ENCODE results near the gene COL5A1.

Gene COL5A1

GRCh38 chr9:134777153-134777552 lies 135.6 kb downstream of the COL5A1 start:
- in situ Hi-C loops (cut with MboI; ENCODE audit: low sequenced_read_pairs, unreplicated experiment): no loop called here
- TF ChIP-seq CTCF (IDR thresholded peaks at IDR 0.05; ENCODE audit: borderline replicate concordance, control extremely low read depth, extremely low read depth, insufficient read depth, missing control alignments): no peak

GRCh38 chr9:134778156-134778555 lies 136.6 kb downstream of the COL5A1 start:
- no peak for DNase-seq (ENCODE audit: low spot score)
- TF ChIP-seq CTCF (IDR thresholded peaks at IDR 0.05; ENCODE audit: borderline replicate concordance, control extremely low read depth, extremely low read depth, insufficient read depth, missing control alignments): no peak
- in situ Hi-C loops (cut with MboI; ENCODE audit: low sequenced_read_pairs, unreplicated experiment): no loop called here

More at GRCh38 chr9:134777153-134777552, 135.6 kb downstream of the COL5A1 start:
- DNase-seq (ENCODE audit: low spot score): no peak

- in situ Hi-C loops (cut with MboI; ENCODE audit: low sequenced_read_pairs, unreplicated experiment): no loop called here
- TF ChIP-seq CTCF (IDR thresholded peaks at IDR 0.05; ENCODE audit: borderline replicate concordance, control extremely low read depth, extremely low read depth, insufficient read depth, missing control alignments): peak; percentile 9
- no peak for DNase-seq (ENCODE audit: low spot score)
Observed at GRCh38 chr9:134778841-134779411, 137.3 kb downstream of the COL5A1 start.

- no peak for DNase-seq (ENCODE audit: low spot score)
- no peak for TF ChIP-seq CTCF (IDR thresholded peaks at IDR 0.05; ENCODE audit: borderline replicate concordance, control extremely low read depth, extremely low read depth, insufficient read depth, missing control alignments)
- in situ Hi-C loops (cut with MboI; ENCODE audit: low sequenced_read_pairs, unreplicated experiment): no loop called here
Observed at GRCh38 chr9:134779640-134780039, 138.0 kb downstream of the COL5A1 start.

GRCh38 chr9:134781591-134782302 lies 140.1 kb downstream of the COL5A1 start:
- DNase-seq (ENCODE audit: low spot score): no peak
- in situ Hi-C loops (cut with MboI; ENCODE audit: low sequenced_read_pairs, unreplicated experiment): no loop called here

More at GRCh38 chr9:134781591-134782302, 140.1 kb downstream of the COL5A1 start:
- TF ChIP-seq CTCF (IDR thresholded peaks at IDR 0.05; ENCODE audit: borderline replicate concordance, control extremely low read depth, extremely low read depth, insufficient read depth, missing control alignments): peak; percentile 10

All from GM13976 (cell line).